ENCODE results near the gene ZNF234. TPM values are rescaled to one million over a fixed set of nuclear protein-coding genes. Genes with fewer than 3 reads are reported as not detected.

Gene ZNF234
- polyA plus RNA-seq, 1 of the 3 experiments (the other 2 are of a cell fraction): 3.1 TPM

DNA sequence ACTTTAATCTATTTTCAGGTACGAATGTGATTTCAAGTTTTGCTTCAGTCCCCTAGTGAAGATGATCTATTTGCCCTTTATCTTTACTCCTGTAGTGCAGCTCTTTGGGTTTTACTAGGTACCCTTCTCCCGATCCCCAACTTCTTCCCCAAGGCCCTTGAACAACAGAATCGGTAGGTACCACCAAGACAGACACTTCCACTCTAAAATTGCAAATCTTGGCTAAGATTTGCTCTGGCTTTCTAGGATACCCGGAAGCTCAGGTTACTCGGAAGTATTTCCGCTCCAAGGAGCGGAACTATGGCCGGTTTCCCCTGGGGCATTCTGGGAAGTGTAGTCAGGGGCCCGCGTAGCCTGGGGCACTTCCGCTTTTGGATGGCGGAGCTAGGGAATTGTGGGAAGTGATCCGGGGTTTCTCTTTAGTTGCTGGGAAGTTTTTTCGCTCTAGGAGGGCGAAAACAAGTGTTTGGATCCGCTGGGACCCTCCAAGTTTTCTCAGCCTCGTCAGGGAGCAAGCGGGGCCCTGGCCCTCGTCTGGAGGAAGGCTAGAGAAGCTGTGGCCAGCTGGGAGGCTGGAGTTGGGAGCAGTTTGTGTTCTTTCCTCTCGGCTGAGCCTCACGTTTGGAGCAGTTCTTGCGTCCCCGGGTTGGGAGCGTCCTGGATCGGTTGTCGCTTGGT lies 65.9 kb downstream of the ZNF234 start (continued):
- peak; percentile 94; the same call in 1 of the 2 replicates for TF ChIP-seq SIN3A (IDR thresholded peaks at IDR 0.05; ENCODE audit: borderline replicate concordance, low read depth, low read length)
- TF ChIP-seq RXRA (IDR thresholded peaks at IDR 0.05; ENCODE audit: borderline replicate concordance, low read depth): peak; percentile 21; the same call in 1 of the 2 replicates
- no peak for TF ChIP-seq JUND (IDR thresholded peaks at IDR 0.05)
- no peak for TF ChIP-seq GATA2 (CRISPR knock-in tag; IDR thresholded peaks at IDR 0.05)
- TF ChIP-seq TCF12 (IDR thresholded peaks at IDR 0.05): peak; percentile 15; the same call in 1 of the 2 replicates
- TF ChIP-seq RAD21 (IDR thresholded peaks at IDR 0.05; ENCODE audit: low read length): no peak
- no peak for TF ChIP-seq FOXM1 (IDR thresholded peaks at IDR 0.05; ENCODE audit: low read depth)
- no peak for TF ChIP-seq NRF1 (IDR thresholded peaks at IDR 0.05; ENCODE audit: low read depth, low read length)
- TF ChIP-seq, protein P1, sequence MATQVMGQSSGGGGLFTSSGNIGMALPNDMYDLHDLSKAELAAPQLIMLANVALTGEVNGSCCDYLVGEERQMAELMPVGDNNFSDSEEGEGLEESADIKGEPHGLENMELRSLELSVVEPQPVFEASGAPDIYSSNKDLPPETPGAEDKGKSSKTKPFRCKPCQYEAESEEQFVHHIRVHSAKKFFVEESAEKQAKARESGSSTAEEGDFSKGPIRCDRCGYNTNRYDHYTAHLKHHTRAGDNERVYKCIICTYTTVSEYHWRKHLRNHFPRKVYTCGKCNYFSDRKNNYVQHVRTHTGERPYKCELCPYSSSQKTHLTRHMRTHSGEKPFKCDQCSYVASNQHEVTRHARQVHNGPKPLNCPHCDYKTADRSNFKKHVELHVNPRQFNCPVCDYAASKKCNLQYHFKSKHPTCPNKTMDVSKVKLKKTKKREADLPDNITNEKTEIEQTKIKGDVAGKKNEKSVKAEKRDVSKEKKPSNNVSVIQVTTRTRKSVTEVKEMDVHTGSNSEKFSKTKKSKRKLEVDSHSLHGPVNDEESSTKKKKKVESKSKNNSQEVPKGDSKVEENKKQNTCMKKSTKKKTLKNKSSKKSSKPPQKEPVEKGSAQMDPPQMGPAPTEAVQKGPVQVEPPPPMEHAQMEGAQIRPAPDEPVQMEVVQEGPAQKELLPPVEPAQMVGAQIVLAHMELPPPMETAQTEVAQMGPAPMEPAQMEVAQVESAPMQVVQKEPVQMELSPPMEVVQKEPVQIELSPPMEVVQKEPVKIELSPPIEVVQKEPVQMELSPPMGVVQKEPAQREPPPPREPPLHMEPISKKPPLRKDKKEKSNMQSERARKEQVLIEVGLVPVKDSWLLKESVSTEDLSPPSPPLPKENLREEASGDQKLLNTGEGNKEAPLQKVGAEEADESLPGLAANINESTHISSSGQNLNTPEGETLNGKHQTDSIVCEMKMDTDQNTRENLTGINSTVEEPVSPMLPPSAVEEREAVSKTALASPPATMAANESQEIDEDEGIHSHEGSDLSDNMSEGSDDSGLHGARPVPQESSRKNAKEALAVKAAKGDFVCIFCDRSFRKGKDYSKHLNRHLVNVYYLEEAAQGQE (IDR thresholded peaks at IDR 0.05; ENCODE audit: low read depth, low read length): no peak
- no peak; a peak in 1 of 4 replicates for TF ChIP-seq EP300 (IDR thresholded peaks at IDR 0.05; ENCODE audit: borderline replicate concordance in 1 of 2, low read depth in 1 of 2, low read length in 1 of 2)
- TF ChIP-seq, protein P2, sequence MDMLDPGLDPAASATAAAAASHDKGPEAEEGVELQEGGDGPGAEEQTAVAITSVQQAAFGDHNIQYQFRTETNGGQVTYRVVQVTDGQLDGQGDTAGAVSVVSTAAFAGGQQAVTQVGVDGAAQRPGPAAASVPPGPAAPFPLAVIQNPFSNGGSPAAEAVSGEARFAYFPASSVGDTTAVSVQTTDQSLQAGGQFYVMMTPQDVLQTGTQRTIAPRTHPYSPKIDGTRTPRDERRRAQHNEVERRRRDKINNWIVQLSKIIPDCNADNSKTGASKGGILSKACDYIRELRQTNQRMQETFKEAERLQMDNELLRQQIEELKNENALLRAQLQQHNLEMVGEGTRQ (IDR thresholded peaks at IDR 0.05; ENCODE audit: borderline replicate concordance, low read depth, low read length): no peak
- no peak for TF ChIP-seq FOXJ3 (CRISPR knock-in tag; IDR thresholded peaks at IDR 0.05)
- no peak for TF ChIP-seq TEAD4 (IDR thresholded peaks at IDR 0.05; ENCODE audit: borderline replicate concordance, insufficient read depth)
- TF ChIP-seq FOSL2 (IDR thresholded peaks at IDR 0.05; ENCODE audit: borderline replicate concordance, low read depth): no peak
- no peak for TF ChIP-seq MEF2A (IDR thresholded peaks at IDR 0.05; ENCODE audit: borderline replicate concordance, low read depth)
- TF ChIP-seq POLR2AphosphoS5 (IDR thresholded peaks at IDR 0.05; ENCODE audit: low read depth, low read length): peak; percentile 92
- TF ChIP-seq TAF1 (IDR thresholded peaks at IDR 0.05; ENCODE audit: borderline replicate concordance, low read depth, low read length): peak; percentile 77
- TF ChIP-seq, protein P3, sequence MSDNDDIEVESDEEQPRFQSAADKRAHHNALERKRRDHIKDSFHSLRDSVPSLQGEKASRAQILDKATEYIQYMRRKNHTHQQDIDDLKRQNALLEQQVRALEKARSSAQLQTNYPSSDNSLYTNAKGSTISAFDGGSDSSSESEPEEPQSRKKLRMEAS (IDR thresholded peaks at IDR 0.05; ENCODE audit: low read depth): peak; percentile 73
- no peak; the same call in 1 of the 2 replicates for TF ChIP-seq RCOR1 (IDR thresholded peaks at IDR 0.05; ENCODE audit: low read length)
- peak; percentile 86 for TF ChIP-seq RFX5 (IDR thresholded peaks at IDR 0.05; ENCODE audit: low read length)
- TF ChIP-seq, protein P4, sequence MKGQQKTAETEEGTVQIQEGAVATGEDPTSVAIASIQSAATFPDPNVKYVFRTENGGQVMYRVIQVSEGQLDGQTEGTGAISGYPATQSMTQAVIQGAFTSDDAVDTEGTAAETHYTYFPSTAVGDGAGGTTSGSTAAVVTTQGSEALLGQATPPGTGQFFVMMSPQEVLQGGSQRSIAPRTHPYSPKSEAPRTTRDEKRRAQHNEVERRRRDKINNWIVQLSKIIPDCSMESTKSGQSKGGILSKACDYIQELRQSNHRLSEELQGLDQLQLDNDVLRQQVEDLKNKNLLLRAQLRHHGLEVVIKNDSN (IDR thresholded peaks at IDR 0.05; ENCODE audit: borderline replicate concordance, low read depth): no peak
- TF ChIP-seq NFIC (IDR thresholded peaks at IDR 0.05; ENCODE audit: borderline replicate concordance): peak; percentile 33; the same call in 1 of the 2 replicates
- TF ChIP-seq EZH2phosphoT487 (IDR thresholded peaks at IDR 0.05; ENCODE audit: borderline replicate concordance, low read depth): no peak
- TF ChIP-seq, protein P5, sequence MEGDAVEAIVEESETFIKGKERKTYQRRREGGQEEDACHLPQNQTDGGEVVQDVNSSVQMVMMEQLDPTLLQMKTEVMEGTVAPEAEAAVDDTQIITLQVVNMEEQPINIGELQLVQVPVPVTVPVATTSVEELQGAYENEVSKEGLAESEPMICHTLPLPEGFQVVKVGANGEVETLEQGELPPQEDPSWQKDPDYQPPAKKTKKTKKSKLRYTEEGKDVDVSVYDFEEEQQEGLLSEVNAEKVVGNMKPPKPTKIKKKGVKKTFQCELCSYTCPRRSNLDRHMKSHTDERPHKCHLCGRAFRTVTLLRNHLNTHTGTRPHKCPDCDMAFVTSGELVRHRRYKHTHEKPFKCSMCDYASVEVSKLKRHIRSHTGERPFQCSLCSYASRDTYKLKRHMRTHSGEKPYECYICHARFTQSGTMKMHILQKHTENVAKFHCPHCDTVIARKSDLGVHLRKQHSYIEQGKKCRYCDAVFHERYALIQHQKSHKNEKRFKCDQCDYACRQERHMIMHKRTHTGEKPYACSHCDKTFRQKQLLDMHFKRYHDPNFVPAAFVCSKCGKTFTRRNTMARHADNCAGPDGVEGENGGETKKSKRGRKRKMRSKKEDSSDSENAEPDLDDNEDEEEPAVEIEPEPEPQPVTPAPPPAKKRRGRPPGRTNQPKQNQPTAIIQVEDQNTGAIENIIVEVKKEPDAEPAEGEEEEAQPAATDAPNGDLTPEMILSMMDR (IDR thresholded peaks at IDR 0.05): no peak
- TF ChIP-seq YY1 (IDR thresholded peaks at IDR 0.05; ENCODE audit: low read depth): peak; percentile 89
